ENCODE results near the gene LRMDA. TPM values are rescaled to one million over a fixed set of nuclear protein-coding genes. Genes with fewer than 3 reads are reported as not detected.

LRMDA gene
- total and polyA plus RNA-seq, 2 of the 13 experiments (the other 11 are each of a cell fraction or from before 2014, with no cell fraction given), result 13.4 to 22.0 TPM

DNA sequence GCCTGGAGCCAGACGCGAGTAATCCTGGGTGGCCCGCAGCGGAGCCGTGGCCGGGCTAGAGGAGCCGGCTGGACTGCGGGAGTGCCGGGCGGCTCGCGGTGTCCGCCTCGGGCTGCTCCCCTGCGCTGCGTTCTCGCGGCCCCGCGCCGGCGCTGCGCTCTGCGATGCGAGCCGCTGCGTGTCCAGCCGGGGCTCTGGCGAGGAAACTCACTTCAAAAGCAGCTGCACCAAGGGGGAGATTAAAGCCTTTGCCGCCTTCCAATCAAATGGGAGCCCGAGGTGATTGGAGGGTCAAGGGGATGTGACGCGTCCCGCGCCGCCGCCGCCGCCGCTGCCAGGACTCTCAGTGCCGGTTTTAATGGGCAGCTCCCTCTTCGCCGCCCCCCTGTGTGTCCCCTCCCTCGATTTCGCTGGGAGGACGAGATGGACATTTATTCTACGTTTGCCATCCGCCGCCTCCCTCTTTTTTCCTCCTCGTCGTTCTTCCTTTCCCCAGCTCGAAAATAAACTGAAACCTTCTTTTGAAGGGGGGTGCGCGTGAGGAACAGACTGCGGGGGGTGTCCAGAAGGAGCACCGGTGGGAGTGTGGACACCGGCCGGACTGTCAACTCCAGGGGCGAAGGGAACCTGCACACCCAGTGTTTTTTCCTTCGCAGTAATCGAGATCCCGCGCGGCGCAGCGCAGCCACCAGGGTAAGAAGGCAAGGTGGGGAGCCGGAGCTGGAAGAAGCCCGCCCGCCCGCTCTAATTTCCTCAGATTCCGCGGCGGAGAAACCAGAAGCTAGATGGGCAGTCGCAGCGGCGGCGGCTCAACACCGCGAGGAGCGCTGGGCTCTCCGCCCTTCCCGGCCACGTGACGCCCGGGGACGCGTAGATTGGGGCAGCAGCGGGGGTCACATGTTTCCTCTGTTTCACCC lies 29.6 kb upstream of the LRMDA start, which contains the start of gene ZNF503 (continued):
- TF ChIP-seq, protein P1, sequence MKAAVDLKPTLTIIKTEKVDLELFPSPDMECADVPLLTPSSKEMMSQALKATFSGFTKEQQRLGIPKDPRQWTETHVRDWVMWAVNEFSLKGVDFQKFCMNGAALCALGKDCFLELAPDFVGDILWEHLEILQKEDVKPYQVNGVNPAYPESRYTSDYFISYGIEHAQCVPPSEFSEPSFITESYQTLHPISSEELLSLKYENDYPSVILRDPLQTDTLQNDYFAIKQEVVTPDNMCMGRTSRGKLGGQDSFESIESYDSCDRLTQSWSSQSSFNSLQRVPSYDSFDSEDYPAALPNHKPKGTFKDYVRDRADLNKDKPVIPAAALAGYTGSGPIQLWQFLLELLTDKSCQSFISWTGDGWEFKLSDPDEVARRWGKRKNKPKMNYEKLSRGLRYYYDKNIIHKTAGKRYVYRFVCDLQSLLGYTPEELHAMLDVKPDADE (CRISPR knock-in tag; IDR thresholded peaks at IDR 0.05), result no peak
- TF ChIP-seq KLF12 (CRISPR knock-in tag; IDR thresholded peaks at IDR 0.05; ENCODE audit: borderline replicate concordance) (0 out of 2 replicates have a peak, but pooled peaks have one; percentile 34), GFI1 (CRISPR knock-in tag; IDR thresholded peaks at IDR 0.05; ENCODE audit: borderline replicate concordance) (peak; percentile 49; the same call in 1 of the 2 replicates), MYC (CRISPR knock-in tag; IDR thresholded peaks at IDR 0.05; ENCODE audit: borderline replicate concordance) (peak; percentile 55; the same call in 1 of the 2 replicates), MAZ (IDR thresholded peaks at IDR 0.05; ENCODE audit: borderline replicate concordance, low read depth, low read length) (peak; percentile 99), MAZ (CRISPR knock-in tag; IDR thresholded peaks at IDR 0.05; ENCODE audit: low read depth) (peak; percentile 93), ZNF792 (CRISPR knock-in tag; IDR thresholded peaks at IDR 0.05) (0 out of 2 replicates have a peak, but pooled peaks have one; percentile 15), ZNF605 (CRISPR knock-in tag; IDR thresholded peaks at IDR 0.05) (peak; percentile 59; the same call in 1 of the 2 replicates), EP300 (IDR thresholded peaks at IDR 0.05; ENCODE audit: low read depth in 2 of 2, low read length in 2 of 2) (peak in 1 of 2 experiments; percentile 43; a peak in 1 of 4 replicates), EP300 (CRISPR knock-in tag; IDR thresholded peaks at IDR 0.05; ENCODE audit: borderline replicate concordance) (no peak), MTF1 (CRISPR knock-in tag; IDR thresholded peaks at IDR 0.05) (0 out of 2 replicates have a peak, but pooled peaks have one; percentile 46), STAT5B (CRISPR knock-in tag; IDR thresholded peaks at IDR 0.05) (no peak), RARA (CRISPR knock-in tag; IDR thresholded peaks at IDR 0.05) (peak; percentile 97), ZNF292 (CRISPR knock-in tag; IDR thresholded peaks at IDR 0.05; ENCODE audit: borderline replicate concordance, low read depth) (no peak), NR2C2 (CRISPR knock-in tag; IDR thresholded peaks at IDR 0.05; ENCODE audit: borderline replicate concordance) (peak; percentile 93)
- TF ChIP-seq, protein P2, sequence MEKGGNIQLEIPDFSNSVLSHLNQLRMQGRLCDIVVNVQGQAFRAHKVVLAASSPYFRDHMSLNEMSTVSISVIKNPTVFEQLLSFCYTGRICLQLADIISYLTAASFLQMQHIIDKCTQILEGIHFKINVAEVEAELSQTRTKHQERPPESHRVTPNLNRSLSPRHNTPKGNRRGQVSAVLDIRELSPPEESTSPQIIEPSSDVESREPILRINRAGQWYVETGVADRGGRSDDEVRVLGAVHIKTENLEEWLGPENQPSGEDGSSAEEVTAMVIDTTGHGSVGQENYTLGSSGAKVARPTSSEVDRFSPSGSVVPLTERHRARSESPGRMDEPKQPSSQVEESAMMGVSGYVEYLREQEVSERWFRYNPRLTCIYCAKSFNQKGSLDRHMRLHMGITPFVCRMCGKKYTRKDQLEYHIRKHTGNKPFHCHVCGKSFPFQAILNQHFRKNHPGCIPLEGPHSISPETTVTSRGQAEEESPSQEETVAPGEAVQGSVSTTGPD (CRISPR knock-in tag; IDR thresholded peaks at IDR 0.05), result 0 out of 2 replicates have a peak, but pooled peaks have one; percentile 32
- TF ChIP-seq, protein P3, sequence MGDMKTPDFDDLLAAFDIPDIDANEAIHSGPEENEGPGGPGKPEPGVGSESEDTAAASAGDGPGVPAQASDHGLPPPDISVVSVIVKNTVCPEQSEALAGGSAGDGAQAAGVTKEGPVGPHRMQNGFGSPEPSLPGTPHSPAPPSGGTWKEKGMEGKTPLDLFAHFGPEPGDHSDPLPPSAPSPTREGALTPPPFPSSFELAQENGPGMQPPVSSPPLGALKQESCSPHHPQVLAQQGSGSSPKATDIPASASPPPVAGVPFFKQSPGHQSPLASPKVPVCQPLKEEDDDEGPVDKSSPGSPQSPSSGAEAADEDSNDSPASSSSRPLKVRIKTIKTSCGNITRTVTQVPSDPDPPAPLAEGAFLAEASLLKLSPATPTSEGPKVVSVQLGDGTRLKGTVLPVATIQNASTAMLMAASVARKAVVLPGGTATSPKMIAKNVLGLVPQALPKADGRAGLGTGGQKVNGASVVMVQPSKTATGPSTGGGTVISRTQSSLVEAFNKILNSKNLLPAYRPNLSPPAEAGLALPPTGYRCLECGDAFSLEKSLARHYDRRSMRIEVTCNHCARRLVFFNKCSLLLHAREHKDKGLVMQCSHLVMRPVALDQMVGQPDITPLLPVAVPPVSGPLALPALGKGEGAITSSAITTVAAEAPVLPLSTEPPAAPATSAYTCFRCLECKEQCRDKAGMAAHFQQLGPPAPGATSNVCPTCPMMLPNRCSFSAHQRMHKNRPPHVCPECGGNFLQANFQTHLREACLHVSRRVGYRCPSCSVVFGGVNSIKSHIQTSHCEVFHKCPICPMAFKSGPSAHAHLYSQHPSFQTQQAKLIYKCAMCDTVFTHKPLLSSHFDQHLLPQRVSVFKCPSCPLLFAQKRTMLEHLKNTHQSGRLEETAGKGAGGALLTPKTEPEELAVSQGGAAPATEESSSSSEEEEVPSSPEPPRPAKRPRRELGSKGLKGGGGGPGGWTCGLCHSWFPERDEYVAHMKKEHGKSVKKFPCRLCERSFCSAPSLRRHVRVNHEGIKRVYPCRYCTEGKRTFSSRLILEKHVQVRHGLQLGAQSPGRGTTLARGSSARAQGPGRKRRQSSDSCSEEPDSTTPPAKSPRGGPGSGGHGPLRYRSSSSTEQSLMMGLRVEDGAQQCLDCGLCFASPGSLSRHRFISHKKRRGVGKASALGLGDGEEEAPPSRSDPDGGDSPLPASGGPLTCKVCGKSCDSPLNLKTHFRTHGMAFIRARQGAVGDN (CRISPR knock-in tag; IDR thresholded peaks at IDR 0.05), result peak; percentile 82
- TF ChIP-seq, protein P4, sequence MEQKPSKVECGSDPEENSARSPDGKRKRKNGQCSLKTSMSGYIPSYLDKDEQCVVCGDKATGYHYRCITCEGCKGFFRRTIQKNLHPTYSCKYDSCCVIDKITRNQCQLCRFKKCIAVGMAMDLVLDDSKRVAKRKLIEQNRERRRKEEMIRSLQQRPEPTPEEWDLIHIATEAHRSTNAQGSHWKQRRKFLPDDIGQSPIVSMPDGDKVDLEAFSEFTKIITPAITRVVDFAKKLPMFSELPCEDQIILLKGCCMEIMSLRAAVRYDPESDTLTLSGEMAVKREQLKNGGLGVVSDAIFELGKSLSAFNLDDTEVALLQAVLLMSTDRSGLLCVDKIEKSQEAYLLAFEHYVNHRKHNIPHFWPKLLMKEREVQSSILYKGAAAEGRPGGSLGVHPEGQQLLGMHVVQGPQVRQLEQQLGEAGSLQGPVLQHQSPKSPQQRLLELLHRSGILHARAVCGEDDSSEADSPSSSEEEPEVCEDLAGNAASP (CRISPR knock-in tag; IDR thresholded peaks at IDR 0.05; ENCODE audit: borderline replicate concordance), result peak; percentile 51; the same call in 1 of the 2 replicates
- TF ChIP-seq, protein P5, sequence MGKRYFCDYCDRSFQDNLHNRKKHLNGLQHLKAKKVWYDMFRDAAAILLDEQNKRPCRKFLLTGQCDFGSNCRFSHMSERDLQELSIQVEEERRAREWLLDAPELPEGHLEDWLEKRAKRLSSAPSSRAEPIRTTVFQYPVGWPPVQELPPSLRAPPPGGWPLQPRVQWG (CRISPR knock-in tag; IDR thresholded peaks at IDR 0.05; ENCODE audit: borderline replicate concordance, low read depth), result no peak

Measured in HepG2 (cell line).